Cardiac fibroblast (primary cell): Measurements from ENCODE around the gene SLC15A3.

Experiments
- DNase-seq, 2 donors: peaks; one replicate each; pipeline versions ENCODE4 v3.0.0 to v3.0.0-alpha.2; 2010; ENCODE audit warnings: low read depth in 2 of 2
- H3K4me3 ChIP-seq, 2 donors: replicated peaks in 1 of 2; 1 replicate in 1 of 2; 2 replicates in 1 of 2; pipeline ENCODE4 v1.5.1; 2011; ENCODE audit warnings: low read depth in 2 of 2, low read length in 2 of 2, mild to moderate bottlenecking in 2 of 2, moderate library complexity in 1 of 2
- TF ChIP-seq, protein P1 (sequence below): IDR thresholded peaks from one replicate; pipeline ENCODE4 v1.5.1; 2011; ENCODE audit warnings: low read depth, mild to moderate bottlenecking, low read length, inconsistent platforms

SLC15A3 gene

DNA sequence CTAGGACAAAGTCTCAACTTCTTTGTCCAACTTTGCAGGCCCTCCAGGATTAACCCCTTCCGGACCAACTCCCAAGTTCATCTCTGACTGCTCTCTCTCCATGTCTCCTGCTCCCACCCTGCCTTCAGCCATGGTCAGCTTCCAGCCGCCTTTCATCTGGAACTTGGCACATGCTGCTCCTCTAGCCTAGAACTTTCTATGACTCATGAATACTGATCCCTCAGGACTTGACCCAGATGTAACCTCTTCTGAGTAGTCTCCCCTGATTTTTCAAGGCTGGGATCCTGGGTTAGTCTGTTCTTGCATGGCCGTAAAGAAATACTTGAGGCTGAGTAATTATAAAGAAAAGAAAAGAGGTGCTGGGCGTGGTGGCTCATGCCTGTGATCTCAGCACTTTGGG, 5.2 kb upstream of the SLC15A3 start:
- no peak overlapping the region for H3K4me3 ChIP-seq
- TF ChIP-seq, protein P1, sequence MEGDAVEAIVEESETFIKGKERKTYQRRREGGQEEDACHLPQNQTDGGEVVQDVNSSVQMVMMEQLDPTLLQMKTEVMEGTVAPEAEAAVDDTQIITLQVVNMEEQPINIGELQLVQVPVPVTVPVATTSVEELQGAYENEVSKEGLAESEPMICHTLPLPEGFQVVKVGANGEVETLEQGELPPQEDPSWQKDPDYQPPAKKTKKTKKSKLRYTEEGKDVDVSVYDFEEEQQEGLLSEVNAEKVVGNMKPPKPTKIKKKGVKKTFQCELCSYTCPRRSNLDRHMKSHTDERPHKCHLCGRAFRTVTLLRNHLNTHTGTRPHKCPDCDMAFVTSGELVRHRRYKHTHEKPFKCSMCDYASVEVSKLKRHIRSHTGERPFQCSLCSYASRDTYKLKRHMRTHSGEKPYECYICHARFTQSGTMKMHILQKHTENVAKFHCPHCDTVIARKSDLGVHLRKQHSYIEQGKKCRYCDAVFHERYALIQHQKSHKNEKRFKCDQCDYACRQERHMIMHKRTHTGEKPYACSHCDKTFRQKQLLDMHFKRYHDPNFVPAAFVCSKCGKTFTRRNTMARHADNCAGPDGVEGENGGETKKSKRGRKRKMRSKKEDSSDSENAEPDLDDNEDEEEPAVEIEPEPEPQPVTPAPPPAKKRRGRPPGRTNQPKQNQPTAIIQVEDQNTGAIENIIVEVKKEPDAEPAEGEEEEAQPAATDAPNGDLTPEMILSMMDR, result no peak
- DNase-seq, result peak; percentile 56 to 96

GRCh38 chr11:60955571-60955970, 3.6 kb upstream of the SLC15A3 start:
- no peak for DNase-seq
- TF ChIP-seq, protein P1, result no peak
- H3K4me3 ChIP-seq, result no peak overlapping the region

DNA sequence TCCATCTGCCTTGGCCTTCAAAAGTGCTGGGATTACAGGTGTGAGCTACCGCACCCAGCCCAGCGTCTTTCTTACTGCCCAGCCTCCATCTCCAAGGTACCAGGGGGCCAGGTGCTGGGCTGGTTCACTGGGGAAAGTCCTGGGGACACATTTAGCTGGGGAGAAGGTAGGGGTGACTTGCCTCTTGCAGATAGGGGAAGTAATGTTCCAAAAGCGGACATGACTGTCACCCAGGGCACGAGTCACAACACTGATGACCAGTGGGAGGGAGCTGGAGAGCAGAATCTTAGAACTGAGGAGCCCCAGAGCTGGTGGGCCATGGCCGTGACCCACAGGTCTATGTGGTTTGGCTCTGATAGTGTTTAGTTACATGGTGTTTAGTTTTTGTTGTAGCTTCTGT, 2.4 kb upstream of the SLC15A3 start:
- no peak overlapping the region for H3K4me3 ChIP-seq
- TF ChIP-seq, protein P1, result no peak
- no peak for DNase-seq

- no peak overlapping the region for H3K4me3 ChIP-seq
- TF ChIP-seq, protein P1, result no peak
- peak in 1 of 2 donors; percentile 86 for DNase-seq
Observed at GRCh38 chr11:60953781-60954180, 1.8 kb upstream of the SLC15A3 start.

DNA sequence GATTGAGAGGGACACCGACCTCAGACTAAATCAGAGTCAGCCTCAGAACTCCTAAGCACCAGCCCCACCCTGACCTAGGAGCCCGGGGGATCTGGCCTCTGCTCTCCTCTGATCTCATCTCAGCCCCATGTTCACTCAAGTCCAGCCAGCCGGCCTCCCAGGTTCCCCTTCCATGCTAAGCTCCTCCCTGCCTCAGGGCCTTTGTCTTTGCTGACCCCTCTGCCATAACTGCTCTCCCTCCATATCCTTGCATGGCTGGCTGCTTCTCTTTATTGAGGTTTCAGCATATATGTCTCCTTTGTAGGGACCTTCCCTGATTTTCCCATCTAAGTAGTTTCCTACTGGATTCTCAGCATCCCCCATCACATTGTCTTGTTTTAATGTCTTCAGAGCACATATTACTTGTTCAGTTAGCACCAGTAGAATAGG, 780 bp upstream of the SLC15A3 start:
- TF ChIP-seq, protein P1, result no peak
- DNase-seq, result no peak
- H3K4me3 ChIP-seq, result no peak overlapping the region

DNA sequence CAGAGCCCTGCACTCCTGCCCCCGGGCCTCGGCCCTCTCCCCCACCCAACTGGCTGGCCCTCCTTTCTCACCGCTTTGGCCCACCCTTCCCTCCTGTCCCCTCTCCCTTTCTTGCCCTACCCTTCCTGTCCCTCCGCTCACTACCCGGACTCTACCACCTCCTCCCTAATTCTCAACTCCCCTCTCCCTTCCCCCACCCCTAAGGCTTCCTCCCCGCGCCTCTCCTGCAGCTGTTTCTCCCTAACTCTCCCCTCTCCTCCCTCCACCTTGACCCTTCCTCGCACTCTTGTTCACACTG, 421 bp downstream of the SLC15A3 start:
- TF ChIP-seq, protein P1, result no peak
- H3K4me3 ChIP-seq, result peak overlapping the region; percentile 39 to 43
- DNase-seq, result no peak

- peak overlapping the region; percentile 10 to 39 for H3K4me3 ChIP-seq
- DNase-seq, result no peak
- TF ChIP-seq, protein P1, result no peak
Observed at GRCh38 chr11:60950933-60951605, 907 bp downstream of the SLC15A3 start.
